Suprapubic skin (tissue), 3 donors: ENCODE data around the gene SFMBT1.

Source experiments
- POLR2AphosphoS5 ChIP-seq, 3 donors: sonication (generic); formaldehyde crosslinking; IDR thresholded peaks; one replicate each; pipeline ENCODE4 v1.6.1; 2017; ENCODE audit warnings: antibody characterized with exemption in 3 of 3
- TF ChIP-seq, protein P1 (sequence below), 2 donors: fragments of 200-600 bp in 1 of 2; fragments of 450-650 bp in 1 of 2; sonication (generic) in 1 of 2; IDR thresholded peaks; one replicate each; pipeline ENCODE4 v1.5.1; 2016 to 2019; ENCODE audit warnings: antibody characterized with exemption in 2 of 2, mild to moderate bottlenecking in 1 of 2, moderate library complexity in 1 of 2

DNA sequence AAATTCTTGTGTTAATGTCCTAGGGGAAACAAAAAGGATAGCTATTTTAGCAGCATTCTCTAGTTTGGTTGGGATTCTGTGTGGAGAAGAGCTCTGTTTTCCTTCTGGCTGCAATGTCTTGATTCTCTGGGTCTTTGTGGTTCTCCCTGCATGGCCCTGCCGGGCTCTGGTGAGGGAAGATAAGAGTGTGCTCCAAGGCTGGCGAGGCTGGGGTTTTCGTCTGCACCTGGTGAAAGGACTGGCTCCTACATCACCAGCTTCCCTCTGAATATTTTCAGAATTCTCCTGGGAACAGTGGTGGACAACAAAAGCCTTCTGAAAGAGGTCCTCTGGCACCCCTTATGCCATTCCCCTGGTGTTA is 38.1 kb upstream of the SFMBT1 start:
- TF ChIP-seq, protein P1, sequence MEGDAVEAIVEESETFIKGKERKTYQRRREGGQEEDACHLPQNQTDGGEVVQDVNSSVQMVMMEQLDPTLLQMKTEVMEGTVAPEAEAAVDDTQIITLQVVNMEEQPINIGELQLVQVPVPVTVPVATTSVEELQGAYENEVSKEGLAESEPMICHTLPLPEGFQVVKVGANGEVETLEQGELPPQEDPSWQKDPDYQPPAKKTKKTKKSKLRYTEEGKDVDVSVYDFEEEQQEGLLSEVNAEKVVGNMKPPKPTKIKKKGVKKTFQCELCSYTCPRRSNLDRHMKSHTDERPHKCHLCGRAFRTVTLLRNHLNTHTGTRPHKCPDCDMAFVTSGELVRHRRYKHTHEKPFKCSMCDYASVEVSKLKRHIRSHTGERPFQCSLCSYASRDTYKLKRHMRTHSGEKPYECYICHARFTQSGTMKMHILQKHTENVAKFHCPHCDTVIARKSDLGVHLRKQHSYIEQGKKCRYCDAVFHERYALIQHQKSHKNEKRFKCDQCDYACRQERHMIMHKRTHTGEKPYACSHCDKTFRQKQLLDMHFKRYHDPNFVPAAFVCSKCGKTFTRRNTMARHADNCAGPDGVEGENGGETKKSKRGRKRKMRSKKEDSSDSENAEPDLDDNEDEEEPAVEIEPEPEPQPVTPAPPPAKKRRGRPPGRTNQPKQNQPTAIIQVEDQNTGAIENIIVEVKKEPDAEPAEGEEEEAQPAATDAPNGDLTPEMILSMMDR (IDR thresholded peaks at IDR 0.05): no peak
- no peak for TF ChIP-seq POLR2AphosphoS5 (IDR thresholded peaks at IDR 0.05)
